Measurements from ENCODE around the gene DGAT2.

Gene DGAT2

GRCh38 chr11:75841739-75842138 lies 73.2 kb downstream of the DGAT2 start:
- FAIRE-seq (no peak), DNase-seq (ENCODE audit: insufficient read length) (no peak)
- TF ChIP-seq POLR2AphosphoS5 (IDR thresholded peaks at IDR 0.05; ENCODE audit: low read depth, low read length) (no peak), TAF1 (IDR thresholded peaks at IDR 0.05; ENCODE audit: borderline replicate concordance, low read depth, low read length) (no peak), POLR2A (IDR thresholded peaks at IDR 0.05; ENCODE audit: low read depth, low read length) (no peak)

GRCh38 chr11:75845324-75845723 lies 76.7 kb downstream of the DGAT2 start:
- TF ChIP-seq TAF1 (IDR thresholded peaks at IDR 0.05; ENCODE audit: borderline replicate concordance, low read depth, low read length) (no peak), POLR2AphosphoS5 (IDR thresholded peaks at IDR 0.05; ENCODE audit: low read depth, low read length) (no peak), POLR2A (IDR thresholded peaks at IDR 0.05; ENCODE audit: low read depth, low read length) (no peak)
- peak; percentile 38 for FAIRE-seq
- DNase-seq (ENCODE audit: insufficient read length) = no peak

GRCh38 chr11:75849894-75850293 lies 81.3 kb downstream of the DGAT2 start:
- FAIRE-seq (no peak), DNase-seq (ENCODE audit: insufficient read length) (no peak)
- TF ChIP-seq POLR2AphosphoS5 (IDR thresholded peaks at IDR 0.05; ENCODE audit: low read depth, low read length) (no peak), TAF1 (IDR thresholded peaks at IDR 0.05; ENCODE audit: borderline replicate concordance, low read depth, low read length) (no peak), POLR2A (IDR thresholded peaks at IDR 0.05; ENCODE audit: low read depth, low read length) (no peak)

- DNase-seq (ENCODE audit: insufficient read length) (no peak), FAIRE-seq (peak; percentile 48)
- TF ChIP-seq POLR2A (IDR thresholded peaks at IDR 0.05; ENCODE audit: low read depth, low read length) = no peak
- TF ChIP-seq POLR2AphosphoS5 (IDR thresholded peaks at IDR 0.05; ENCODE audit: low read depth, low read length) = no peak
- TF ChIP-seq TAF1 (IDR thresholded peaks at IDR 0.05; ENCODE audit: borderline replicate concordance, low read depth, low read length) = no peak
Observed at GRCh38 chr11:75850787-75851186, 82.2 kb downstream of the DGAT2 start.
